ENCODE data around the gene PAX7. TPM values are rescaled to one million over a fixed set of nuclear protein-coding genes. Genes with fewer than 3 reads are reported as not detected.
A peak's percentile ranks its signal among the peaks of the same experiment; 100 is the strongest.

PAX7 gene
- total and polyA plus RNA-seq, 9 of the 15 experiments (the other 6 are each of a cell fraction or from before 2014, with no cell fraction given), result not detected

DNA sequence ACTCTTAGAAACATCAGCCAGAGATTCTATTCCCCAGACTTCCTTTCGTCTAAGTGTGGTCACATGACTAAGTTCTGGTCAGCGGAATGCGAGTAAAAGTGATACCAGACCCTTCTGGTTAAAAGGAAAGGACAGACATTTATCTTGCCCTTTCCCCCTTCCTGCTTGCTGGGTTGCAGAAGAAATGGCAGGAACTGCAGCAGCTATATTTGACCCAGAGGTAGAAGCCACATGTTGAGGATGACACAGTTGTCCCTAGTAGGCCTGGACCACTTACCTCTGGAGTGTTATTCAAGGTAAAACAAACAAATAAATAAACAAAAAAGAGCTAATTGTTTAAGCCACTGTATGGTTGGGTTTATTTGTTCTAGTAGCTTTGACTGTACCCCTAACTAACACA is 155.5 kb downstream of the PAX7 start:
- intact Hi-C loops (cut with micrococcal nuclease) (no loop called here), in situ Hi-C loops (cut with MboI) (no loop called here)
- ATAC-seq (no peak), FAIRE-seq (no peak), DNase-seq (ENCODE audit: extremely low read depth in 1 of 4, low spot score in 3 of 4) (no peak)
- Histone ChIP-seq H2AFZ (ENCODE audit: low read depth, low read length) (no peak overlapping the region), H3K9ac (ENCODE audit: insufficient read depth in 1 of 2, low read depth in 2 of 2, low read length in 2 of 2) (no peak overlapping the region), H3K79me2 (ENCODE audit: control insufficient read depth, insufficient read depth, low read length) (no peaks in the 10 kb centered on the region), H3K4me2 (ENCODE audit: insufficient read depth, low read length) (no peak overlapping the region), H3K27me3 (ENCODE audit: control insufficient read depth in 2 of 2, insufficient read depth in 2 of 2, low read length in 2 of 2) (peaks cover 41 to 45% of the 10 kb centered on the region in 2 experiments), H4K20me1 (replicated peaks; ENCODE audit: control insufficient read depth, insufficient read depth, low read length) (peaks cover 2% of the 10 kb centered on the region; the same call in 1 of the 2 replicates), H3K27ac (ENCODE audit: extremely low read depth, low read depth, low read length) (no peak overlapping the region), H3K4me3 (no peak overlapping the region), H3K9me1 (ENCODE audit: control insufficient read depth, insufficient read depth, low read length) (no peaks in the 10 kb centered on the region), H3K4me1 (replicated peaks in 1 of 2; ENCODE audit: control insufficient read depth in 2 of 2, insufficient read depth in 2 of 2, low read length in 2 of 2) (peaks cover 0 to 9% of the 10 kb centered on the region in 2 experiments; a peak in 2 of 5 replicates), H3K36me3 (ENCODE audit: control insufficient read depth, insufficient read depth, low read length) (no peaks in the 10 kb centered on the region), H3K9me3 (replicated peaks; ENCODE audit: control insufficient read depth, insufficient read depth, low read depth, low read length) (no peaks in the 10 kb centered on the region)
- ChIA-PET CTCF (ENCODE audit: low intra/inter-chr PET ratio) (no interaction called here), POLR2A (no interaction called here)
- TF ChIP-seq RAD51 (IDR thresholded peaks at IDR 0.05; ENCODE audit: borderline replicate concordance, low read depth) (peak; percentile 14; the same call in 1 of the 2 replicates), TFE3 (CRISPR knock-in tag; IDR thresholded peaks at IDR 0.05) (peak; percentile 83), ZNF41 (CRISPR knock-in tag; conservative IDR thresholded peaks at IDR 0.05) (no peak), RBM25 (IDR thresholded peaks at IDR 0.05; ENCODE audit: low read depth, low read length, severe bottlenecking) (peak; percentile 68)
- TF ChIP-seq, protein P1, sequence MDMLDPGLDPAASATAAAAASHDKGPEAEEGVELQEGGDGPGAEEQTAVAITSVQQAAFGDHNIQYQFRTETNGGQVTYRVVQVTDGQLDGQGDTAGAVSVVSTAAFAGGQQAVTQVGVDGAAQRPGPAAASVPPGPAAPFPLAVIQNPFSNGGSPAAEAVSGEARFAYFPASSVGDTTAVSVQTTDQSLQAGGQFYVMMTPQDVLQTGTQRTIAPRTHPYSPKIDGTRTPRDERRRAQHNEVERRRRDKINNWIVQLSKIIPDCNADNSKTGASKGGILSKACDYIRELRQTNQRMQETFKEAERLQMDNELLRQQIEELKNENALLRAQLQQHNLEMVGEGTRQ (CRISPR knock-in tag; IDR thresholded peaks at IDR 0.05), result 0 out of 2 replicates have a peak, but pooled peaks have one; percentile 24
- no TSS peak for BruUV-seq (replicated peaks)
- WGBS (ENCODE audit: insufficient coverage, low coverage, missing lambda C conversion rate), result 15% methylated on average over 3 of the region's 3 CpGs
